ENCODE results near the gene TMCC3. TPM values are rescaled to one million over a fixed set of nuclear protein-coding genes. Genes with fewer than 3 reads are reported as not detected.

TMCC3 gene
- total RNA-seq, 2 donors from 2014 or later, result not detected

GRCh38 chr12:94648578-94648977 is 1.8 kb downstream of the TMCC3 start:
- ATAC-seq, result no peak
- no peaks in the 10 kb centered on the region for H3K9me3 Mint-ChIP-seq
- no peak overlapping the region for H3K27ac Mint-ChIP-seq
- peaks cover 0 to 16% of the 10 kb centered on the region in 2 donors for H3K36me3 Mint-ChIP-seq
- no peak for DNase-seq (ENCODE audit: low spot score in 2 of 2)

- DNase-seq (ENCODE audit: low spot score in 2 of 2), result no peak
- ATAC-seq, result peak; percentile 67 to 76
- H3K27ac Mint-ChIP-seq, result peak overlapping the region in 1 of 2 donors; percentile 50
- H3K9me3 Mint-ChIP-seq, result peaks cover 0 to 5% of the 10 kb centered on the region in 2 donors
- peaks cover 14 to 19% of the 10 kb centered on the region in 2 donors for H3K36me3 Mint-ChIP-seq
Observed at GRCh38 chr12:94644141-94644979, 6.0 kb downstream of the TMCC3 start.

- Mint-ChIP-seq H3K27ac (no peak overlapping the region), H3K9me3 (peaks cover 0 to 5% of the 10 kb centered on the region in 2 donors), H3K36me3 (peaks cover 11 to 14% of the 10 kb centered on the region in 2 donors)
- DNase-seq (ENCODE audit: low spot score in 2 of 2), result no peak
- ATAC-seq, result no peak
Observed at GRCh38 chr12:94643606-94644005, 6.8 kb downstream of the TMCC3 start.

GRCh38 chr12:94641283-94641682 is 9.1 kb downstream of the TMCC3 start:
- Mint-ChIP-seq H3K36me3 (peaks cover 10 to 14% of the 10 kb centered on the region in 2 donors), H3K9me3 (peaks cover 0 to 5% of the 10 kb centered on the region in 2 donors), H3K27ac (peak overlapping the region in 1 of 2 donors; percentile 46)
- DNase-seq (ENCODE audit: low spot score in 2 of 2) (no peak), ATAC-seq (no peak)

GRCh38 chr12:94640134-94640928 is 10.0 kb downstream of the TMCC3 start:
- Mint-ChIP-seq H3K9me3 (peaks cover 0 to 5% of the 10 kb centered on the region in 2 donors), H3K36me3 (peaks cover 6 to 14% of the 10 kb centered on the region in 2 donors), H3K27ac (peak overlapping the region; percentile 17 to 46)
- ATAC-seq (peak; percentile 67 to 80), DNase-seq (ENCODE audit: low spot score in 2 of 2) (peak in 1 of 2 donors; percentile 47)

GRCh38 chr12:94638521-94638920 is 11.8 kb downstream of the TMCC3 start:
- no peak for DNase-seq (ENCODE audit: low spot score in 2 of 2)
- H3K27ac Mint-ChIP-seq, result no peak overlapping the region
- peaks cover 0 to 5% of the 10 kb centered on the region in 2 donors for H3K9me3 Mint-ChIP-seq
- H3K36me3 Mint-ChIP-seq, result peaks cover 6 to 14% of the 10 kb centered on the region in 2 donors
- no peak for ATAC-seq

GRCh38 chr12:94637390-94638113 is 12.8 kb downstream of the TMCC3 start:
- Mint-ChIP-seq H3K27ac (no peak overlapping the region), H3K9me3 (peaks cover 0 to 5% of the 10 kb centered on the region in 2 donors), H3K36me3 (peaks cover 2 to 11% of the 10 kb centered on the region in 2 donors)
- ATAC-seq (no peak), DNase-seq (ENCODE audit: low spot score in 2 of 2) (no peak)

- Mint-ChIP-seq H3K36me3 (peaks cover 0 to 7% of the 10 kb centered on the region in 2 donors), H3K9me3 (peaks cover 0 to 5% of the 10 kb centered on the region in 2 donors), H3K27ac (no peak overlapping the region)
- no peak for ATAC-seq
- DNase-seq (ENCODE audit: low spot score in 2 of 2), result no peak
Observed at GRCh38 chr12:94636462-94637085, 13.8 kb downstream of the TMCC3 start.

GRCh38 chr12:94634717-94635116 is 15.6 kb downstream of the TMCC3 start:
- no peak for ATAC-seq
- Mint-ChIP-seq H3K36me3 (no peaks in the 10 kb centered on the region), H3K27ac (no peak overlapping the region), H3K9me3 (no peaks in the 10 kb centered on the region)
- no peak for DNase-seq (ENCODE audit: low spot score in 2 of 2)

GRCh38 chr12:94633401-94633800 is 17.0 kb downstream of the TMCC3 start:
- Mint-ChIP-seq H3K27ac (no peak overlapping the region), H3K9me3 (no peaks in the 10 kb centered on the region), H3K36me3 (no peaks in the 10 kb centered on the region)
- no peak for DNase-seq (ENCODE audit: low spot score in 2 of 2)
- no peak for ATAC-seq

- DNase-seq (ENCODE audit: low spot score in 2 of 2), result no peak
- H3K36me3 Mint-ChIP-seq, result no peaks in the 10 kb centered on the region
- no peak overlapping the region for H3K27ac Mint-ChIP-seq
- no peak for ATAC-seq
- H3K9me3 Mint-ChIP-seq, result no peaks in the 10 kb centered on the region
Observed at GRCh38 chr12:94631058-94631457, 19.3 kb downstream of the TMCC3 start.

- H3K9me3 Mint-ChIP-seq, result no peaks in the 10 kb centered on the region
- ATAC-seq, result no peak
- no peak for DNase-seq (ENCODE audit: low spot score in 2 of 2)
- no peak overlapping the region for H3K27ac Mint-ChIP-seq
- H3K36me3 Mint-ChIP-seq, result no peaks in the 10 kb centered on the region
Observed at GRCh38 chr12:94628819-94629472, 21.4 kb downstream of the TMCC3 start.

- no peak for DNase-seq (ENCODE audit: low spot score in 2 of 2)
- Mint-ChIP-seq H3K27ac (no peak overlapping the region), H3K36me3 (no peaks in the 10 kb centered on the region), H3K9me3 (no peaks in the 10 kb centered on the region)
- ATAC-seq, result no peak
Observed at GRCh38 chr12:94628369-94628768, 22.0 kb downstream of the TMCC3 start.

GRCh38 chr12:94625531-94625930 is 24.8 kb downstream of the TMCC3 start:
- ATAC-seq, result no peak
- no peak overlapping the region for H3K27ac Mint-ChIP-seq

GRCh38 chr12:94623161-94623920 is 27.0 kb downstream of the TMCC3 start:
- Mint-ChIP-seq H3K9me3 (no peaks in the 10 kb centered on the region), H3K27ac (peak overlapping the region in 1 of 2 donors; percentile 86), H3K36me3 (no peaks in the 10 kb centered on the region)
- ATAC-seq, result no peak
- DNase-seq (ENCODE audit: low spot score in 2 of 2), result no peak

More at GRCh38 chr12:94625531-94625930, 24.8 kb downstream of the TMCC3 start:
- DNase-seq (ENCODE audit: low spot score in 2 of 2), result no peak
- no peaks in the 10 kb centered on the region for H3K9me3 Mint-ChIP-seq
- H3K36me3 Mint-ChIP-seq, result no peaks in the 10 kb centered on the region
